ENCODE results near the gene ANKMY1. TPM values are rescaled to one million over a fixed set of nuclear protein-coding genes. Genes with fewer than 3 reads are reported as not detected.

ANKMY1 gene
- total and polyA plus RNA-seq, 4 donors = 7.8 to 27.5 (median 13.4) TPM

DNA sequence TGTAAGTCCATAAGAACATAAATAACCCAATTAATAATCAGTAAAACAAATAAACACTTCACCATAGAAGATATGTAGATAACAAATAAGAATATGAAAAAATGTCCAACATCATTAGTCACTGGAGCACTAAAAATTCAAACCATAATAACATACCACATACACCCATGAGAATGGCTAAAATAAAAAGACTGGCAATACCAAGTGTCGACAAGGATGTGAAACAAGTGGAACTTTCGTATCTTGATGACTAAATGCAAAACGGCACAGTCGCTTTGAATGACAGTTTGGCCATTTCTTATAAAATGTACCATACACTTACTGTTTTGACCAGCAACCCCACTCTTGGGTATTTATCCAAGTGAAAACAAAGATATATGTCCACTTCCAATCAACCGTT is 26.8 kb downstream of the ANKMY1 start:
- WGBS (ENCODE audit: insufficient coverage) = 90% methylated on average over 2 of the region's 5 CpGs
- Histone ChIP-seq H3K4me1 (ENCODE audit: control insufficient read depth, insufficient read depth, low read length) (no peaks in the 10 kb centered on the region), H3K36me3 (ENCODE audit: control insufficient read depth, insufficient read depth, low read length) (peaks cover 39% of the 10 kb centered on the region), H3K4me3 (ENCODE audit: low read depth, low read length) (no peak overlapping the region), H3K27me3 (ENCODE audit: control insufficient read depth, insufficient read depth, low read length) (no peaks in the 10 kb centered on the region), H3K27ac (ENCODE audit: low read depth, low read length) (no peak overlapping the region), H3K9me3 (ENCODE audit: control insufficient read depth, insufficient read depth, low read length) (peaks cover 6% of the 10 kb centered on the region)
- no peak for DNase-seq (ENCODE audit: low read depth in 4 of 6, low spot score in 6 of 6)

DNA sequence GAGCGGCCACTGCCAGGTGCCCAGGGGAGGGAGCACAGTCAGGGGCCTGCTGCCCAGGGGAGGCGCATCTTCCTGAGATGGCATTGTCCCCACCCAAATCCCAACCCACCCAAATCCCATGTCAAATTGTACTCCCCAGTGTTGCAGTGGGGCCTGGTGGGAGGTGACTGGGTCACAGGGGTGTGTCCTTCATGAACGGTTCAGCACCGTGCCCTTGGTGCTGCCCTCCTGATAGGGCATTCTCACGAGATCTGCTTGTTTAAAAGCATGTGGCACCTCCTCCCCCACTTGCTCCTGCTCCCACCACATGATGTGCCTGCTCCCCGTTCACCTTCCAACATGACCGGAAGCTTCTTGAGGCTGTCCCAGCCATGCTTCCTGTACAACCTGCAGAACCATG is 27.6 kb downstream of the ANKMY1 start:
- no peak for DNase-seq (ENCODE audit: low read depth in 4 of 6, low spot score in 6 of 6)
- H3K4me1 ChIP-seq (ENCODE audit: control insufficient read depth, insufficient read depth, low read length) = no peaks in the 10 kb centered on the region
- H3K27me3 ChIP-seq (ENCODE audit: control insufficient read depth, insufficient read depth, low read length) = no peaks in the 10 kb centered on the region
- no peak overlapping the region for H3K27ac ChIP-seq (ENCODE audit: low read depth, low read length)
- H3K4me3 ChIP-seq (ENCODE audit: low read depth, low read length) = no peak overlapping the region
- H3K9me3 ChIP-seq (ENCODE audit: control insufficient read depth, insufficient read depth, low read length) = peaks cover 6% of the 10 kb centered on the region
- 100% methylated on average over 6 of the region's 7 CpGs for WGBS (ENCODE audit: insufficient coverage)
- H3K36me3 ChIP-seq (ENCODE audit: control insufficient read depth, insufficient read depth, low read length) = peaks cover 48% of the 10 kb centered on the region

GRCh38 chr2:240529344-240529999 is 28.3 kb downstream of the ANKMY1 start:
- DNase-seq (ENCODE audit: low read depth in 4 of 6, low spot score in 6 of 6) = no peak
- H3K36me3 ChIP-seq (ENCODE audit: control insufficient read depth, insufficient read depth, low read length) = peaks cover 47% of the 10 kb centered on the region
- WGBS (ENCODE audit: insufficient coverage) = 84% methylated on average over 15 of the region's 16 CpGs

GRCh38 chr2:240528406-240529040 is 29.3 kb downstream of the ANKMY1 start:
- Histone ChIP-seq H3K27me3 (ENCODE audit: control insufficient read depth, insufficient read depth, low read length) (no peaks in the 10 kb centered on the region), H3K9me3 (ENCODE audit: control insufficient read depth, insufficient read depth, low read length) (peaks cover 6% of the 10 kb centered on the region), H3K4me1 (ENCODE audit: control insufficient read depth, insufficient read depth, low read length) (no peaks in the 10 kb centered on the region), H3K36me3 (ENCODE audit: control insufficient read depth, insufficient read depth, low read length) (peaks cover 53% of the 10 kb centered on the region), H3K4me3 (ENCODE audit: low read depth, low read length) (no peak overlapping the region), H3K27ac (ENCODE audit: low read depth, low read length) (no peak overlapping the region)
- WGBS (ENCODE audit: insufficient coverage) = 95% methylated on average over 10 of the region's 13 CpGs
- DNase-seq (ENCODE audit: low read depth in 4 of 6, low spot score in 6 of 6) = no peak

More at GRCh38 chr2:240529344-240529999, 28.3 kb downstream of the ANKMY1 start:
- H3K4me1 ChIP-seq (ENCODE audit: control insufficient read depth, insufficient read depth, low read length) = no peaks in the 10 kb centered on the region
- peaks cover 6% of the 10 kb centered on the region for H3K9me3 ChIP-seq (ENCODE audit: control insufficient read depth, insufficient read depth, low read length)
- no peak overlapping the region for H3K4me3 ChIP-seq (ENCODE audit: low read depth, low read length)
- no peaks in the 10 kb centered on the region for H3K27me3 ChIP-seq (ENCODE audit: control insufficient read depth, insufficient read depth, low read length)
- no peak overlapping the region for H3K27ac ChIP-seq (ENCODE audit: low read depth, low read length)

GRCh38 chr2:240527153-240527750 is 30.5 kb downstream of the ANKMY1 start:
- no peaks in the 10 kb centered on the region for H3K4me1 ChIP-seq (ENCODE audit: control insufficient read depth, insufficient read depth, low read length)
- no peak overlapping the region for H3K4me3 ChIP-seq (ENCODE audit: low read depth, low read length)
- DNase-seq (ENCODE audit: low read depth in 4 of 6, low spot score in 6 of 6) = no peak
- no peak overlapping the region for H3K27ac ChIP-seq (ENCODE audit: low read depth, low read length)
- H3K9me3 ChIP-seq (ENCODE audit: control insufficient read depth, insufficient read depth, low read length) = peaks cover 3% of the 10 kb centered on the region
- H3K27me3 ChIP-seq (ENCODE audit: control insufficient read depth, insufficient read depth, low read length) = no peaks in the 10 kb centered on the region
- WGBS (ENCODE audit: insufficient coverage) = 89% methylated on average over 3 of the region's 3 CpGs
- peaks cover 65% of the 10 kb centered on the region for H3K36me3 ChIP-seq (ENCODE audit: control insufficient read depth, insufficient read depth, low read length)

GRCh38 chr2:240526521-240526920 is 31.3 kb downstream of the ANKMY1 start:
- WGBS (ENCODE audit: insufficient coverage) = 90% methylated on average over 3 of the region's 4 CpGs
- Histone ChIP-seq H3K27me3 (ENCODE audit: control insufficient read depth, insufficient read depth, low read length) (no peaks in the 10 kb centered on the region), H3K4me3 (ENCODE audit: low read depth, low read length) (no peak overlapping the region), H3K9me3 (ENCODE audit: control insufficient read depth, insufficient read depth, low read length) (peaks cover under 1% of the 10 kb centered on the region), H3K4me1 (ENCODE audit: control insufficient read depth, insufficient read depth, low read length) (no peaks in the 10 kb centered on the region), H3K36me3 (ENCODE audit: control insufficient read depth, insufficient read depth, low read length) (peaks cover 65% of the 10 kb centered on the region), H3K27ac (ENCODE audit: low read depth, low read length) (no peak overlapping the region)
- DNase-seq (ENCODE audit: low read depth in 4 of 6, low spot score in 6 of 6) = no peak

GRCh38 chr2:240525802-240526201 is 32.0 kb downstream of the ANKMY1 start:
- H3K9me3 ChIP-seq (ENCODE audit: control insufficient read depth, insufficient read depth, low read length) = no peaks in the 10 kb centered on the region
- no peak for DNase-seq (ENCODE audit: low read depth in 4 of 6, low spot score in 6 of 6)
- peaks cover 68% of the 10 kb centered on the region for H3K36me3 ChIP-seq (ENCODE audit: control insufficient read depth, insufficient read depth, low read length)
- over 99% methylated on average over 6 of the region's 6 CpGs for WGBS (ENCODE audit: insufficient coverage)
- H3K4me1 ChIP-seq (ENCODE audit: control insufficient read depth, insufficient read depth, low read length) = no peaks in the 10 kb centered on the region
- no peak overlapping the region for H3K27ac ChIP-seq (ENCODE audit: low read depth, low read length)
- no peaks in the 10 kb centered on the region for H3K27me3 ChIP-seq (ENCODE audit: control insufficient read depth, insufficient read depth, low read length)
- H3K4me3 ChIP-seq (ENCODE audit: low read depth, low read length) = no peak overlapping the region

DNA sequence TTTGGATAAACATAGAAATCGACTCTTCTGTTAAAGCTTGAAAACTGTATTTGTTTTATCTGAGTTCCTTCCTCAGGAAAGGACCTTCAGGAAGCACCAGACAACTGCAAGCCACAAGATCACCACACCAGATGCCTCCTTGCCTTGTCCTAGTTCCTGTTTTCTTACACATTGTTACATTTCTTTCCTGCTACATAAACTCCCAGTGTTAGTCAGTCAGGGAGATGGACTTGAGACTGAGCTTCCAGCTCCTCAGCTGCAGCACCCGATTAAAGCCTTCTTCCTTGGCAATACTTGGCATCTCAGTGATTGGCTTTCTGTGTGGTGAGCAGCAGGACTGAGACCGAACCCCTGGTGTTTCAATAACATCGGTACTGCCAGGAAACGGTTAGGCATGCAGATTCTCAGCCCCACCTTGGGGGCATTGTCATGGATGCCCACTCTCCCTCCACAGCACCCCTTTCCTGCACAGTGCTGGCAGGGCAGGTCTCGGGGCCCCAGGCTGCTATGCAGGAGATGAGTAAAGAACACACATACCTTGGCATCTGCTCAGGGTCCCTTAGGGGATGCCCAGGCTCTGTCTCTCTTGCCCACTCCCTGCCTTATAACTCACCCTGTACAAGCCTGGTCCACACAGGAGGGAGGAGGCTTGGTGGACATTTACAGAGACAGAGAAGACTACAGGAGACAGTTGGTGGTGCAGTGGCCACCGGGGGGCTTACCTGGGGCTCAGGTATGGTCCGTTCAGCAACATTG is 32.6 kb downstream of the ANKMY1 start:
- H3K27me3 ChIP-seq (ENCODE audit: control insufficient read depth, insufficient read depth, low read length) = peaks cover 5% of the 10 kb centered on the region
- DNase-seq (ENCODE audit: low read depth in 4 of 6, low spot score in 6 of 6) = no peak
- no peak overlapping the region for H3K4me3 ChIP-seq (ENCODE audit: low read depth, low read length)
- H3K27ac ChIP-seq (ENCODE audit: low read depth, low read length) = no peak overlapping the region
- peaks cover 6% of the 10 kb centered on the region for H3K4me1 ChIP-seq (ENCODE audit: control insufficient read depth, insufficient read depth, low read length)
- peaks cover 73% of the 10 kb centered on the region for H3K36me3 ChIP-seq (ENCODE audit: control insufficient read depth, insufficient read depth, low read length)
- H3K9me3 ChIP-seq (ENCODE audit: control insufficient read depth, insufficient read depth, low read length) = no peaks in the 10 kb centered on the region
- 98% methylated on average over 6 of the region's 8 CpGs for WGBS (ENCODE audit: insufficient coverage)

DNA sequence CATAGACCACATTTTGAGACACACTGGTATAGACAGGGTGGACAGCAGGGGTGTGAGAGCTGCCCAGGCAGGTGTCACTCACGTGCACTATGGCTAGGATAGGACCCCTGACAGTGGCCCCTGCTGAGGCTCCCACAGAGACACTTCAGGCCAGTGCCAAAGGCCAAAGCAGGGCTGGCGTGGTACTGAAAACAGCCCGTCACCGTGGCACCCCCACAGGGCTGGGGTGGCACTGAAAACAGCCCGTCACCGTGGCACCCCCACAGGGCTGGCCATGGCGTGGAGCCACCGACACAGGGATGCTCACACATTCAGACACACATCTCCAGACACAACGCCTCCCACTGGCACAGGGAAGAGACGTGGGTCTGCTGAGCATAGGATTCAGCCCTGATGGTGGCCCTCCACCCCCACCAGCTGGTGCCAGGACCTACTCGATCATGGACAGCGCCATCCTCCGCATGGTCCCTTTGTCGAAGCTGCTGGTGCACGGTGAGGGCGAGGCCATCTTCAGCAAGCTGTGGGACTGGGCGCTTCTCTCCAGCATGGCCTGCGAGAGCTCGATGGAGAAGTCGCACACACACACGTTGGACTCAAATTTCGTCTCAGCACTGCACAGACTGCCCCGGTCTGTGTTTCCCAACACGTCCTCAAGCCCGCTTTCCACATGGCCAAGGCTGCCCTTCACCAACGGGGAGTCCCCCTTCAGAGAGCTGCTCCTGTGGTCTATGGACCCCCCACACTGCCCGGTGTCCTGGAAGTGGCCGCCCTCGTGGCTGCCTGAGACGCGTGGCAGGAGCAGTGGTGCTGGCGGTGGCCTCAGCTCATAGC is 34.1 kb downstream of the ANKMY1 start:
- peaks cover 9% of the 10 kb centered on the region for H3K4me1 ChIP-seq (ENCODE audit: control insufficient read depth, insufficient read depth, low read length)
- H3K27me3 ChIP-seq (ENCODE audit: control insufficient read depth, insufficient read depth, low read length) = peaks cover 15% of the 10 kb centered on the region
- 97% methylated on average over 32 of the region's 32 CpGs for WGBS (ENCODE audit: insufficient coverage)
- H3K4me3 ChIP-seq (ENCODE audit: low read depth, low read length) = no peak overlapping the region
- no peak for DNase-seq (ENCODE audit: low read depth in 4 of 6, low spot score in 6 of 6)
- no peak overlapping the region for H3K27ac ChIP-seq (ENCODE audit: low read depth, low read length)
- no peaks in the 10 kb centered on the region for H3K9me3 ChIP-seq (ENCODE audit: control insufficient read depth, insufficient read depth, low read length)
- peaks cover 59% of the 10 kb centered on the region for H3K36me3 ChIP-seq (ENCODE audit: control insufficient read depth, insufficient read depth, low read length)

All from spinal cord (tissue), 10 donors.